Thoracic aorta (tissue), 2 donors: ENCODE results near the gene SDC3. TPM values are rescaled to one million over a fixed set of nuclear protein-coding genes. Genes with fewer than 3 reads are reported as not detected.

ENCODE experiments used
- ATAC-seq: fragments of 150-250 bp; one replicate; pipeline ENCODE4 v1.8.0; 2017; ENCODE audit warnings: low read depth; ENCODE audit not compliant: insufficient number of reproducible peaks, low FRiP score
- DNase-seq: peaks from one replicate; pipeline ENCODE4 v3.0.0-alpha.2; 2020; ENCODE audit warnings: low spot score
- H3K27ac ChIP-seq, 2 donors: fragments of 200-600 bp; sonication (generic); 1 replicate in 1 of 2; 2 replicates in 1 of 2; pipeline ENCODE4 v1.5.1; 2016; ENCODE audit warnings: mild to moderate bottlenecking in 2 of 2, moderate library complexity in 2 of 2
- H3K27me3 ChIP-seq: fragments of 200-600 bp; sonication (generic); replicated peaks from 2 replicates; pipeline ENCODE4 v1.6.0; 2016; ENCODE audit warnings: mild to moderate bottlenecking; ENCODE audit not compliant: insufficient read depth
- H3K36me3 ChIP-seq: fragments of 200-600 bp; sonication (generic); one replicate; pipeline ENCODE4 v1.5.1; 2016
- H3K4me1 ChIP-seq, 2 donors: fragments of 200-600 bp; sonication (generic); 1 replicate in 1 of 2; 2 replicates in 1 of 2; pipeline versions ENCODE4 v1.5.1 to v1.6.0; 2016; ENCODE audit warnings: low read depth in 2 of 2, mild to moderate bottlenecking in 1 of 2; ENCODE audit not compliant: control insufficient read depth in 1 of 2
- H3K4me3 ChIP-seq: fragments of 200-600 bp; sonication (generic); 2 replicates; pipeline ENCODE4 v1.5.1; 2016; ENCODE audit warnings: mild to moderate bottlenecking
- H3K9me3 ChIP-seq: fragments of 200-600 bp; sonication (generic); 2 replicates; pipeline ENCODE4 v1.5.1; 2016
- total RNA-seq, 2 donors: library from RNA; depleted of rRNA; stranded (reverse); fragments of >200 nt; gene quantifications; one replicate each; pipeline versions ENCODE4 v1.1.0 to v1.2.3, GENCODE V29; 2016
- TF ChIP-seq, protein P1 (sequence below): fragments of 200-600 bp; sonication (generic); IDR thresholded peaks from one replicate; pipeline ENCODE4 v1.5.1; 2019; ENCODE audit warnings: antibody characterized with exemption

The SDC3 gene
- total RNA-seq, 2 donors from 2014 or later, result 51.6 to 75.4 TPM

DNA sequence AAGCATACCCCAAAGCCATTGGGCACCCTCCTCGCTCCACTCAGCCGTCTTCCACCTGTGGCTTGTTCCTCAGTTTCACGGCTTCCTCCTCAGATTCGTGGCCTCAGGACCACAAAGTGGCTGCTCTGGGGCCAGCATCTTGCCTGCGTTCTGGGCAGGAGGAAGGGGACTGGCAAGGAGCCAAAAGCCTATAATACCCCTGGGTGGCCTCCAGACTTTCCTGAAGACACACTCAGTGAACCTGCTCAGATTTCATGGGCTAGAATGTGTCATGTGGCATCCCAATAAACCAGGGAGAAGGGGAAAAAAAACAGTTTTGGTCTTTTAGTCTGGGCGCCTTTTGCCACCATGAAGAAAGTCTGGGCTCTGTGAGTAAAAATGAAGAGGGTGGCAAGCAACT, 62.0 kb downstream of the SDC3 start:
- Histone ChIP-seq H3K9me3 (no peaks in the 10 kb centered on the region), H3K4me1 (no peaks in the 10 kb centered on the region), H3K27ac (no peak overlapping the region), H3K36me3 (no peaks in the 10 kb centered on the region), H3K27me3 (no peaks in the 10 kb centered on the region), H3K4me3 (no peak overlapping the region)
- ATAC-seq (no peak), DNase-seq (no peak)
- TF ChIP-seq, protein P1, sequence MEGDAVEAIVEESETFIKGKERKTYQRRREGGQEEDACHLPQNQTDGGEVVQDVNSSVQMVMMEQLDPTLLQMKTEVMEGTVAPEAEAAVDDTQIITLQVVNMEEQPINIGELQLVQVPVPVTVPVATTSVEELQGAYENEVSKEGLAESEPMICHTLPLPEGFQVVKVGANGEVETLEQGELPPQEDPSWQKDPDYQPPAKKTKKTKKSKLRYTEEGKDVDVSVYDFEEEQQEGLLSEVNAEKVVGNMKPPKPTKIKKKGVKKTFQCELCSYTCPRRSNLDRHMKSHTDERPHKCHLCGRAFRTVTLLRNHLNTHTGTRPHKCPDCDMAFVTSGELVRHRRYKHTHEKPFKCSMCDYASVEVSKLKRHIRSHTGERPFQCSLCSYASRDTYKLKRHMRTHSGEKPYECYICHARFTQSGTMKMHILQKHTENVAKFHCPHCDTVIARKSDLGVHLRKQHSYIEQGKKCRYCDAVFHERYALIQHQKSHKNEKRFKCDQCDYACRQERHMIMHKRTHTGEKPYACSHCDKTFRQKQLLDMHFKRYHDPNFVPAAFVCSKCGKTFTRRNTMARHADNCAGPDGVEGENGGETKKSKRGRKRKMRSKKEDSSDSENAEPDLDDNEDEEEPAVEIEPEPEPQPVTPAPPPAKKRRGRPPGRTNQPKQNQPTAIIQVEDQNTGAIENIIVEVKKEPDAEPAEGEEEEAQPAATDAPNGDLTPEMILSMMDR, result no peak

- H3K9me3 ChIP-seq, result no peaks in the 10 kb centered on the region
- no peak overlapping the region for H3K4me3 ChIP-seq
- H3K27me3 ChIP-seq, result no peaks in the 10 kb centered on the region
- TF ChIP-seq, protein P1, result no peak
- ATAC-seq, result no peak
- H3K27ac ChIP-seq, result no peak overlapping the region
- no peaks in the 10 kb centered on the region for H3K4me1 ChIP-seq
- no peaks in the 10 kb centered on the region for H3K36me3 ChIP-seq
- no peak for DNase-seq
These were observed 62.7 kb downstream of the SDC3 start for GRCh38 chr1:30845904-30846290.

DNA sequence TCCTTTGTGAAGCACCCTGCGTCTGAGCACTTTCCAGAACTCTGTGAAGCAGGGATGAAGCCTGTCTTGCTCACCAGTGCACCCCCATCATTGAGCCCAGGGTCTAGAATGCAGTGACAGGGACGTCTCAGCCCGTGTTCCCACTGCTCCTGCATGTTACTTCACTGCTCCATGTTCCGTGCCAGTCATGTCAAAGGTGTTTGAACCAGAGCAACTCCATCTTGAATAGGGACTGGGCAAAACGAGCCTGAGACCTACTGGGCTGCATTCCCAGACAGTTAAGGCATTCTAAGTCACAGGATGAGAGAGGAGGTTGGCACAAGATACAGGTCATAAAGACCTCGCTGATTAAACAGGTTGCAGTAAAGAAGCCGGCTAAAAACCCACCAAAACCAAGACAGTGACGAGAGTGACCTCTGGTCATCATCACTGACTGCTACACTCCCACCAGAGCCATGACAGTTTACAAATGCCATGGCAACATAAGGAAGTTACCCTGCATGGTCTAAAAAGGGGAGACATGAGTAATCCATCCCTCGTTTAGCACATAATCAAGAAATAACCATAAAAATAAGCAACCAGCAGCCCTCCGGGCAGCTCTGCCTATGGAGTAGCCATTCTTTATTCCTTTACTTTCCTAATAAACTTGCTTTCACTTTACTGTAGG, 63.2 kb downstream of the SDC3 start:
- H3K36me3 ChIP-seq, result no peaks in the 10 kb centered on the region
- no peak overlapping the region for H3K27ac ChIP-seq
- no peaks in the 10 kb centered on the region for H3K4me1 ChIP-seq
- no peaks in the 10 kb centered on the region for H3K27me3 ChIP-seq
- no peak overlapping the region for H3K4me3 ChIP-seq
- TF ChIP-seq, protein P1, result no peak
- no peak for DNase-seq
- ATAC-seq, result no peak
- H3K9me3 ChIP-seq, result no peaks in the 10 kb centered on the region

GRCh38 chr1:30844631-30845030, 63.9 kb downstream of the SDC3 start:
- no peak overlapping the region for H3K27ac ChIP-seq
- no peaks in the 10 kb centered on the region for H3K27me3 ChIP-seq
- ATAC-seq, result no peak

GRCh38 chr1:30842697-30843354, 65.7 kb downstream of the SDC3 start:
- Histone ChIP-seq H3K36me3 (no peaks in the 10 kb centered on the region), H3K9me3 (no peaks in the 10 kb centered on the region), H3K27ac (no peak overlapping the region), H3K4me3 (no peak overlapping the region), H3K27me3 (no peaks in the 10 kb centered on the region), H3K4me1 (no peaks in the 10 kb centered on the region)
- ATAC-seq (no peak), DNase-seq (no peak)
- TF ChIP-seq, protein P1, result no peak

More at GRCh38 chr1:30844631-30845030, 63.9 kb downstream of the SDC3 start:
- Histone ChIP-seq H3K9me3 (no peaks in the 10 kb centered on the region), H3K36me3 (no peaks in the 10 kb centered on the region), H3K4me3 (no peak overlapping the region), H3K4me1 (no peaks in the 10 kb centered on the region)
- no peak for DNase-seq
- TF ChIP-seq, protein P1, result no peak
